SU-DHL-6 (cell line): ENCODE results near the gene SMAP1.

ENCODE experiments used
- EZH2phosphoT487 ChIP-seq: fragments of 200-600 bp; sonication (generic), shearing (Covaris generic); conservative IDR thresholded peaks from 2 replicates; pipeline ENCODE4 v1.6.1; 2018; ENCODE audit warnings: mild to moderate bottlenecking, antibody characterized with exemption, low read length, moderate library complexity, mixed read lengths
- TF ChIP-seq, protein P1 (sequence below): fragments of 200-600 bp; sonication (generic); IDR thresholded peaks from one replicate; pipeline ENCODE4 v1.5.1; 2017; ENCODE audit warnings: antibody characterized with exemption, mild to moderate bottlenecking, low read length, moderate library complexity; ENCODE audit not compliant: insufficient read depth, poor library complexity, severe bottlenecking

DNA sequence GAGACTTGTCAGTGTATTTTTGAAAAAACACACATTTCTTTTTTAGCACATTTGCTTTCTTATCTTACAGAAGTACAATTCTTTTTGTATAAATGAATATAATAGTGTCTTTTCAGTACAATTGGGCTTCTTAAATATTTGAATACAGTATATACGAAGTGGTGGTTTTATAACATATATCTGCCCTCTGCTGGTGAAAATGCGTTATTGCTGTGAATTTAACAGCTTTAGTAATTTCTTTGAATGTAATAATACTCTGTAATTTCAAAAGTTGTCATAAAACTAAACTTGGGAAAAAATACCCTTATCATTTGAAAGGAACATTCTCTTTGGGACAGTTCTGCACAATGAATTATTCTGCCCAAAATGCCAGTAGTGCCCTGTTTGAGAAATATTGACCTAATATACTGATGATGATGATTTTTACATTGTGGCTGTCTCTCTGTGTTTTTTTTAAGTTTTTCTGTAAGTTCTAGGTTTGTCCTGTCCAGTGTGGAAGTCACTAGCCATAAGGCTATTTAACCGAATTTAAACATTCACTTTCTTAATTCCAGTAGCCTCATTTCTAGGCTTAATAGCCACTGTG, 19.0 kb downstream of the SMAP1 start:
- TF ChIP-seq, protein P1, sequence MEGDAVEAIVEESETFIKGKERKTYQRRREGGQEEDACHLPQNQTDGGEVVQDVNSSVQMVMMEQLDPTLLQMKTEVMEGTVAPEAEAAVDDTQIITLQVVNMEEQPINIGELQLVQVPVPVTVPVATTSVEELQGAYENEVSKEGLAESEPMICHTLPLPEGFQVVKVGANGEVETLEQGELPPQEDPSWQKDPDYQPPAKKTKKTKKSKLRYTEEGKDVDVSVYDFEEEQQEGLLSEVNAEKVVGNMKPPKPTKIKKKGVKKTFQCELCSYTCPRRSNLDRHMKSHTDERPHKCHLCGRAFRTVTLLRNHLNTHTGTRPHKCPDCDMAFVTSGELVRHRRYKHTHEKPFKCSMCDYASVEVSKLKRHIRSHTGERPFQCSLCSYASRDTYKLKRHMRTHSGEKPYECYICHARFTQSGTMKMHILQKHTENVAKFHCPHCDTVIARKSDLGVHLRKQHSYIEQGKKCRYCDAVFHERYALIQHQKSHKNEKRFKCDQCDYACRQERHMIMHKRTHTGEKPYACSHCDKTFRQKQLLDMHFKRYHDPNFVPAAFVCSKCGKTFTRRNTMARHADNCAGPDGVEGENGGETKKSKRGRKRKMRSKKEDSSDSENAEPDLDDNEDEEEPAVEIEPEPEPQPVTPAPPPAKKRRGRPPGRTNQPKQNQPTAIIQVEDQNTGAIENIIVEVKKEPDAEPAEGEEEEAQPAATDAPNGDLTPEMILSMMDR, result peak; percentile 72
- no peak for TF ChIP-seq EZH2phosphoT487
